ENCODE data around the gene ZNF681.

The ZNF681 gene

GRCh38 chr19:23758187-23759074, at the start of gene ZNF681:
Gene ZNF681 (minus strand): TSS chr19:23758891. CDS start chr19:23758749, 142 bp downstream.
- H3K27me3 Mint-ChIP-seq (ENCODE audit: low read depth) = no peaks in the 10 kb centered on the region
- no peak for TF ChIP-seq CTCF (IDR thresholded peaks at IDR 0.05; ENCODE audit: unreplicated experiment in 3 of 3)
- peak within 1 kb of the TSS; percentile 96 to 97 (median 97) for H3K4me3 Mint-ChIP-seq
- peaks cover 38% of the 10 kb centered on the region for H3K36me3 Mint-ChIP-seq (ENCODE audit: low read depth)
- H3K9me3 Mint-ChIP-seq = peaks cover 19% of the 10 kb centered on the region
- peak within 1 kb of the TSS; percentile 94 to 98 (median 95) for H3K27ac Mint-ChIP-seq
- peaks cover 11% of the 10 kb centered on the region for H3K4me1 Mint-ChIP-seq

DNA sequence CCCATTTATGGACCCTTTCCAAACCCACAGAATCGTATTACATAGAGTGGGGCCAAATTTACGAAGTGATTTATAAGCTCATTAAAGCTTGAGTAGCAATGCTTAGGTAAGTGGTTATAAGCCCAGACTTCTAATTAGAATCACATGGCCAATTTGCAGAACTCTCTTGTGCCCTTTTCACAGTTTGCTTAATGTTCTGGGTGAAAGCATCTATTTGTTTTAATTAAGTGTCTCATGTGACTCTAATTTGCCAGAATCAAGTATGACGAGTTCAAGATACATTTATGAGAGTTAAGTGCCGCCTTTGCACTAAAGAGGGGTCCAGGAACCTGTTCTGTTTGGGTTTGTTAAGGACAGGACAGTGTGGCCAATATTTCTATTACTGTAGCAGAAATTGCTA, 46.0 kb upstream of the ZNF681 start:
- Mint-ChIP-seq H3K27me3 (ENCODE audit: low read depth) (no peaks in the 10 kb centered on the region), H3K4me1 (no peaks in the 10 kb centered on the region), H3K27ac (no peak overlapping the region), H3K4me3 (no peak overlapping the region), H3K9me3 (peaks cover 24% of the 10 kb centered on the region), H3K36me3 (ENCODE audit: low read depth) (peaks cover 84% of the 10 kb centered on the region)
- TF ChIP-seq CTCF (IDR thresholded peaks at IDR 0.05; ENCODE audit: unreplicated experiment in 3 of 3) = no peak

DNA sequence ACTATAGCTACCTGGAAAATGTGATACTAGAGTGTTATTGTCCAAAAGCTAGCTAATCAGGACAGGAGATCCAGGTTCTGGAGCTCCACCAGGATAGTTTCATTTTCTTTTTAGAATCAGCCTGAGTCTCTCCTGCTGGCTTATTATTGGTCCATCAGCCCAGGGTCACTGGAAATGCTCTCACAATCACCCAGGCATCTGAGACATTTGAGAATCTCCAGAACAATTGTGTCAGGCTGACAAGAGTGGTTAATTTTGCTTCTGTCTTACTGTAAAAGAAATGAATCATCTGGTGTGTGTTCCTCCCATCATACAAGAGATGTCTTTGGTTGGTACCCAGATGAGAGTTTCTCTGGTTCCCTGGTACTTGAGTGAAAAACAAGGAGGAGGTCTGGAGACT, 43.6 kb upstream of the ZNF681 start:
- no peak overlapping the region for H3K27ac Mint-ChIP-seq
- H3K4me1 Mint-ChIP-seq = no peaks in the 10 kb centered on the region
- TF ChIP-seq CTCF (IDR thresholded peaks at IDR 0.05; ENCODE audit: unreplicated experiment in 3 of 3) = no peak
- no peaks in the 10 kb centered on the region for H3K27me3 Mint-ChIP-seq (ENCODE audit: low read depth)
- no peak overlapping the region for H3K4me3 Mint-ChIP-seq
- H3K9me3 Mint-ChIP-seq = peaks cover 24% of the 10 kb centered on the region
- H3K36me3 Mint-ChIP-seq (ENCODE audit: low read depth) = peaks cover 82% of the 10 kb centered on the region

DNA sequence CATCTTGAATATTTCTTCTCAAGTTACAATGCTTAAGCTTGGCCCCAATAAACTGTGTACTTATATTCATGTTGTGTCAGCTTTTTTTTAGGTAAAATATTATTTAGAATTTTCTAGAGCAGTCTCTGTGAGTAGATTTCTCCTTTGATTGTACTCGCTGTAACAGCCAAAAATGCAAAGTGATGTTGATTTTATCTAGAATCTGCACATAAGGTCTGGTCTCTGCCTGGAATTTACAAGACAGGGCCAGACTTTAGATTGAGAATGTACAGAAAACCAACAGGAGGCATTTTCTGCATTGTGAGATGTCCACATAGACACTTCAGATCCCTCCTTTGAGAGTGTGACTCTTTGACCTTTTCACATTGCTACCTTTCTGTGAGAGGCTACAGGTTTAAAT, 43.1 kb upstream of the ZNF681 start:
- Mint-ChIP-seq H3K36me3 (ENCODE audit: low read depth) (peaks cover 82% of the 10 kb centered on the region), H3K4me3 (no peak overlapping the region), H3K4me1 (no peaks in the 10 kb centered on the region), H3K9me3 (peaks cover 21% of the 10 kb centered on the region), H3K27ac (no peak overlapping the region), H3K27me3 (ENCODE audit: low read depth) (no peaks in the 10 kb centered on the region)
- TF ChIP-seq CTCF (IDR thresholded peaks at IDR 0.05; ENCODE audit: unreplicated experiment in 3 of 3) = no peak

DNA sequence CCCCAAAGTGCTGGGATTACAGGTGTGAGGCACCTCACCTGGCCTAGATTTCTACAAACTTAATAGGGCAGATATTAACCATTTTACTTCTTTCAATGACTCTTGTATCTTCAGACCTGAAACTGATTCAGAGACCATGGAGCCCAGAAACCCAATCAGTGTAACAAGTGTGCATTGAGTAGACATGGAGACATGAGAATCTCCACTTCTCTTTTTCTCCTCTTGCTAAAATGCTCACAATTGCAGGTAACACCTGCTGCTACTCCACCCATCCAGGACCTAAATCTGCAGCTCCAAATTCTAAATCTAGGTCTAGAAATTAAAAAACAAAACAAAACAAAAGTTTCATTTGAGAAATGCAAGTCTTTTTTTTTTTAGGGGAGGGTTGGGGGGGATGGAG, 42.2 kb upstream of the ZNF681 start:
- H3K27me3 Mint-ChIP-seq (ENCODE audit: low read depth) = no peaks in the 10 kb centered on the region
- no peak overlapping the region for H3K4me3 Mint-ChIP-seq
- peaks cover 27% of the 10 kb centered on the region for H3K9me3 Mint-ChIP-seq
- H3K4me1 Mint-ChIP-seq = no peaks in the 10 kb centered on the region
- H3K27ac Mint-ChIP-seq = no peak overlapping the region
- peaks cover 82% of the 10 kb centered on the region for H3K36me3 Mint-ChIP-seq (ENCODE audit: low read depth)
- TF ChIP-seq CTCF (IDR thresholded peaks at IDR 0.05; ENCODE audit: unreplicated experiment in 3 of 3) = no peak

- H3K27me3 Mint-ChIP-seq (ENCODE audit: low read depth) = no peaks in the 10 kb centered on the region
- no peak for TF ChIP-seq CTCF (IDR thresholded peaks at IDR 0.05; ENCODE audit: unreplicated experiment in 3 of 3)
Measured at GRCh38 chr19:23800271-23800670, 41.6 kb upstream of the ZNF681 start.

More at GRCh38 chr19:23800271-23800670, 41.6 kb upstream of the ZNF681 start:
- Mint-ChIP-seq H3K9me3 (peaks cover 30% of the 10 kb centered on the region), H3K4me3 (no peak overlapping the region), H3K27ac (no peak overlapping the region), H3K4me1 (no peaks in the 10 kb centered on the region), H3K36me3 (ENCODE audit: low read depth) (peaks cover 82% of the 10 kb centered on the region)
